Central memory CD8-positive, alpha-beta T cell (primary cell): Measurements from ENCODE around the gene SAP30BP.

ENCODE experiments used
- ATAC-seq: fragments of 150-1000 bp; cut with Tn5 transposase; replicated peaks from 2 replicates; pipeline ENCODE4 v1.10.0; 2022; ENCODE audit warnings: mild to moderate bottlenecking, moderate FRiP score, moderate number of reproducible peaks; ENCODE audit not compliant: poor library complexity, severe bottlenecking; ENCODE audit errors: extremely low read depth
- DNase-seq, 2 donors: peaks; one replicate each; pipeline ENCODE4 v3.0.0; 2021; ENCODE audit warnings: low spot score in 2 of 2
- H3K27ac Mint-ChIP-seq: one replicate; pipeline ENCODE4 v1.8.0; 2022; ENCODE audit warnings: low read depth, mild to moderate bottlenecking, moderate library complexity, mixed read lengths
- H3K27me3 Mint-ChIP-seq: one replicate; pipeline ENCODE4 v1.8.0; 2022; ENCODE audit warnings: mixed read lengths
- H3K36me3 Mint-ChIP-seq: one replicate; pipeline ENCODE4 v1.8.0; 2022; ENCODE audit warnings: mild to moderate bottlenecking, moderate library complexity, mixed read lengths; ENCODE audit not compliant: insufficient read depth
- H3K4me1 Mint-ChIP-seq: one replicate; pipeline ENCODE4 v1.8.0; 2022; ENCODE audit warnings: mixed read lengths
- H3K4me3 Mint-ChIP-seq: one replicate; pipeline ENCODE4 v1.8.0; 2022; ENCODE audit warnings: mild to moderate bottlenecking, moderate library complexity, mixed read lengths
- H3K9me3 Mint-ChIP-seq: one replicate; pipeline ENCODE4 v1.8.0; 2022; ENCODE audit warnings: mixed read lengths

SAP30BP gene

DNA sequence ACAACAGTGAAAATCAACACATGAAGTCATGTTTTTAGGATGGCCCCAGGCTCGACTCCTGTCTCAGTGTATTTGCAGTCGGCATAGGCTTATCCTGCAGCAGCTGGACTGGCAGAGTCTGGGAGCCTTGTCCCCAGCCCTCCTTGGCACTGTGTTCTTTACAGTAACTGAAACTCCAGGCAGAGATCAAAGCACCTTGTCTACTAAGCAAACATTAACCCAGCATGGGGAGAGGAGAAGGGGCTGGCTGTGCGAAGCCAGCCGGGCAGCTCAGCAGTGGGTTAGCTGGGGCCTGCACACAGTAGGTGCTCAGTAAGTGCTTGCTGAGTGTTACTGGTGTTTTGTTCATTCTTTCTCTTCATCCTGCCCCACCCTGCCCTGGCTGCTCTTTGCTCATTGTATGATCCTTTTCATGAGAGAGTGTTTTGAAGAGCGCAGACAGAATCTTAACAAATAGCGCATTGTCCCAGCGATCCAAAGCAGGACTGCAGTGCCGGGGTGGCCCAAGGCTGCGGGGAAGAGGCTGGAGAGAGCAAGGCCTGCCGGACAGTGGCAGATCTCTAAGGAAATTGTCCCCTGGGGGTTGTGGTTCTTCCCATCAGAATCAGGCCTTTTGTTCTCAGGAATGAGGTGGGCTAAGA, 30.6 kb downstream of the SAP30BP start:
- H3K9me3 Mint-ChIP-seq, result no peaks in the 10 kb centered on the region
- peaks cover 48% of the 10 kb centered on the region for H3K36me3 Mint-ChIP-seq
- H3K27ac Mint-ChIP-seq, result no peak overlapping the region
- H3K4me1 Mint-ChIP-seq, result peaks cover 13% of the 10 kb centered on the region
- no peak for ATAC-seq
- DNase-seq, result no peak
- no peaks in the 10 kb centered on the region for H3K27me3 Mint-ChIP-seq
- no peak overlapping the region for H3K4me3 Mint-ChIP-seq

DNA sequence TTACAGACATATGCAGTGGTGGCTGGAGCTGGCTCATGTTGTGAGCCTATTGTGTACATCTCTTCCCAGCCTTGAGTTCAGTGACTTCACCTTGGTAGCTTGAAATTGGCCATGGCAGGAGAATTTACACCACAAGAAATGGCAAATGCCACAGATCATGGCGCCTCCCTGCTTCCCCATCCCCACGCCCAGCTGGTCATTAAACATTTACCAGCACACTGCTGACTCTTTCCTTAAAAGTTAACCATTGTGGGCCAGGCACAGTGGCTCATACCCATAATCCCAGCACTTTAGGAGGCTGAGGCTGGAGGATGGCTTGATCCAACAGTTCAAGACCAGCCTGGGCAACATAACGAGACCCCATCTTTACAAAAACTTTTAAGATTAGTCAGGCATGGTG, 31.5 kb downstream of the SAP30BP start:
- H3K4me1 Mint-ChIP-seq, result peaks cover 13% of the 10 kb centered on the region
- ATAC-seq (no peak), DNase-seq (no peak)
- no peak overlapping the region for H3K4me3 Mint-ChIP-seq
- no peaks in the 10 kb centered on the region for H3K27me3 Mint-ChIP-seq
- no peak overlapping the region for H3K27ac Mint-ChIP-seq
- no peaks in the 10 kb centered on the region for H3K9me3 Mint-ChIP-seq
- peaks cover 40% of the 10 kb centered on the region for H3K36me3 Mint-ChIP-seq

DNA sequence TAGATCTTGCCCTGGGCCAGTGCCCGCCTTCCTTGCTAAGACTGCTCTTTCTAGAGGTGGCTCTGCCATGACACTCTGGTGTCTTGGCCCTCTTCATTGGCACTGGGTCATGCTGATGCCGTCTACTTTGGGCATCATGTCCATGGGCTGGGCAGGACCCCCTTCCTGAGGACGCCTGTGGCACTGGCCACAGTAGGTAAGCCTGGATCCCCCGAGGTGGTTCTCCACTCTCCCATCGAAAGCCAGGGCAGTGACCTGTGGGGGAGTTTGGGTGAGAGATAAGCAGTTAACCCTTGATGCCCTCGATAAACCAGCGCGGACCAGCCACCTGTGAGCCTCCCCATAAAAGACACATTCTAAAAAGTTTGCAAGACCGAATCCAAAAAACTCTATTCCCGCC, 34.1 kb downstream of the SAP30BP start:
- no peak for DNase-seq
- Mint-ChIP-seq H3K27me3 (no peaks in the 10 kb centered on the region), H3K36me3 (peaks cover 44% of the 10 kb centered on the region)

DNA sequence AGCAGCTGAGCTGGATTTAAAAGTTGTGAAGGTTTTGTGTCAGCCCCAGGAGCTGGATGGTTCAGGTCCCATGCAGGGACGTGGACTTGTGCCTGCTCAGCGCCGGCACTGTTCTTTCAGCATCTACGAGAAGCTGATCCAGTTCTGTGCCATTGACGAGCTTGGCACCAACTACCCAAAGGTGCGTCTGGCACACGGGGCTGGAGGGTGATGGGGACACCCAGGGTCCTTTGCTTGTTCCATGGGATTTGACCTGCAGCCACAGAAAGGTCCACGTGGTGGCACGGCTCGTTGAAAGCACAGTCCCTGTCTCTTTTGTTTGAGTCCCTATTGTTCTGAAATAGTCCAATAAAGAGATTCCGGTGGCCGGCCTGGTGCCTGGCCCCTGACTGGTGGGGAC, 36.1 kb downstream of the SAP30BP start:
- Mint-ChIP-seq H3K4me1 (no peaks in the 10 kb centered on the region), H3K9me3 (no peaks in the 10 kb centered on the region), H3K27me3 (no peaks in the 10 kb centered on the region), H3K27ac (no peak overlapping the region), H3K4me3 (no peak overlapping the region), H3K36me3 (peaks cover 44% of the 10 kb centered on the region)
- no peak for ATAC-seq
- DNase-seq, result no peak

More for the DNA sequence above, 34.1 kb downstream of the SAP30BP start:
- no peak for ATAC-seq
- no peaks in the 10 kb centered on the region for H3K9me3 Mint-ChIP-seq
- peaks cover 13% of the 10 kb centered on the region for H3K4me1 Mint-ChIP-seq
- H3K27ac Mint-ChIP-seq, result no peak overlapping the region
- no peak overlapping the region for H3K4me3 Mint-ChIP-seq

DNA sequence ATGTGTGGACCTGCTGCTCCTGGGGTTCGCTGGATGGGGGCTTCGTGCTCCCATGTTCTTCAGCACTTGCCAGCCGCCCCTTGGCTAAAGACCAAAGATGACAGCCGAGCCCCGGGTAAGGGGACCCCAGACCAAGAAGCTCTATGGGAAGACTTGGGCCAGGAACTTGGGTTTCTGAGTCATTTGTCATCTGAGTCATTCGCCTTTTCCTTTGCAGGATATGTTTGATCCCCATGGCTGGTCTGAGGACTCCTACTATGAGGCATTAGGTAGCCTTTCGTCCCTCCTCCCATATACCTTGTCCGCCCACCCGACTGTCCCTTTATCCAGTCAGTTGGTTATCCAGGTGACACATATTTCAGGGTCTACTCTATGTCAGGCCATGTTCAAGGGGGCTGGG, 36.5 kb downstream of the SAP30BP start:
- Mint-ChIP-seq H3K9me3 (no peaks in the 10 kb centered on the region), H3K27me3 (no peaks in the 10 kb centered on the region), H3K4me1 (no peaks in the 10 kb centered on the region), H3K27ac (no peak overlapping the region), H3K4me3 (no peak overlapping the region), H3K36me3 (peaks cover 46% of the 10 kb centered on the region)
- ATAC-seq (no peak), DNase-seq (no peak)

DNA sequence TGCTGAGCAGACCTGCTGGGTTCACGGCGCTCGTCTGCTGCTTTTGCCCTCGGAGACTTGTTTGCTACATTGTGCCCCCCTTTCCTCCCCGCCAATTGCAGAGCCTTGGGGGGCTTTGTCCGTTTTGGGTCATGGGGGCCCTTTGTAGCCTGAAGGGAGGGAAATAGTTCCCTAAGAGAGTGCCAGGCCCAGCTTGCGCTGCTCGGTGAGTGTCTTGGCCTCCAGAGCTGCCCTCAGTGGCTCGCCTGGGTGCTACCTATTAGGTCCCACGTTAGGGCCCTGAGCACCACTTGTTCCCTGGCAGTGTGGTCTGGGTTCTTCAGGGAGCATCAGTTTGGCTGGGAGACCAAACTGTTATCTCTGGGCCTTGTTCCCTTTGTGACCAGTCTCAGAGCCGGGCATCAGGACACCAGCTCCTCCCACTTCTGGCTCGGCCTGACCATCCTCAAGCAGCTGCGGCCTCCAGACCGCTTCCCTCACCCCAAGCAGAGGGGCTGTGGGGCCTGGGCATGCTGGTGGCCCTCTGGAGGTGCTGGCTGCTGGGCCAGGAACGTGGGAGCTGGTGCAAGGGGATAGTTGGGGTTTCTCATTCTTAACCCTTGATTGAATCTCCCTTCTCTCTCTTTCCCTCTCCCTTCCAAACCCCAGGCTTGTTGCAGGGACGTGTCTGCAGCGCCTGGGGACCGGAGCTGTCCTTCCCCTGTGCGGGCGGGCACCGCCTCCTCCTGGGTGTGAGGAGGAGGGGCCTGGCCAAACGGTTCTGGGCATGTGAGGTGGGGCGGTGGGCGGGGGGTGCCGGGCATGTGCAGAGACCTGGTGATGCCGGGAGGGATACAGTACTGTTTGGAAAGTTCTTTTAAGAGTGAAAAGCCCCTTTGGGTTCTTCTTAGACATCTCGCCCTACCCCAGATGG, 38.1 kb downstream of the SAP30BP start:
- H3K9me3 Mint-ChIP-seq, result no peaks in the 10 kb centered on the region
- no peak overlapping the region for H3K4me3 Mint-ChIP-seq
- no peak for ATAC-seq
- H3K27me3 Mint-ChIP-seq, result no peaks in the 10 kb centered on the region
- no peaks in the 10 kb centered on the region for H3K4me1 Mint-ChIP-seq
- peaks cover 39% of the 10 kb centered on the region for H3K36me3 Mint-ChIP-seq
- no peak overlapping the region for H3K27ac Mint-ChIP-seq
- no peak for DNase-seq

DNA sequence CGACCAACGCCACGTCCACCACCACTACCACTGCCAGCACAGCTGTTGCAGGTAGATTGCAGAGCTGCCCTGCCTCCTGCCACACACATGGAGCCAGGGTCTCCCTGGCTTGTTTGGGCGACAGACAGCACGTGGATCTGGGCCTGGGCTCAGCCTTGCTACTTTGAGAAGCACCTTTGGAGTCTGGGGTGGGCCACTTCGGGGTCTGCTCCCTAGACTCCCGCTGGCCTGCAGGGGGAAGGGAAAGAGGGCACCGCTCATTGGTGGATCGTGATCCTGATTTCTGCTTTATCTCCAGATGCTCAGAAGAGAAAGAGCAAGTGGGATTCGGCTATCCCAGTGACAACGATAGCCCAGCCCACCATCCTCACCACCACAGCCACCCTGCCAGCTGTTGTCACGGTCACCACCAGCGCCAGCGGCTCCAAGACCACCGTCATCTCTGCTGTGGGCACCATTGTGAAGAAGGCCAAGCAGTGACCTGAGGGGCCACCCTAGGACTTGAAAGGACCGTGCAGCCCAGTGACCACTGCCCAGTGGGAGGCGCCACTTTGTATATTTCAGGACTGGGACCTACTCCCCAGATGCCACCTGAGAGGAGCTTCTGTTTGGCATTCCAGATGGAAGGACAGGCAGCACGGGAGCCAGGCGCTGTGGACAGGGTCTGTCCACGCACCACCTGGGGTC, 39.0 kb downstream of the SAP30BP start:
- Mint-ChIP-seq H3K27ac (peak overlapping the region; percentile 71), H3K9me3 (no peaks in the 10 kb centered on the region), H3K36me3 (peaks cover 35% of the 10 kb centered on the region), H3K4me1 (no peaks in the 10 kb centered on the region), H3K27me3 (no peaks in the 10 kb centered on the region), H3K4me3 (no peak overlapping the region)
- DNase-seq, result no peak
- ATAC-seq, result no peak

DNA sequence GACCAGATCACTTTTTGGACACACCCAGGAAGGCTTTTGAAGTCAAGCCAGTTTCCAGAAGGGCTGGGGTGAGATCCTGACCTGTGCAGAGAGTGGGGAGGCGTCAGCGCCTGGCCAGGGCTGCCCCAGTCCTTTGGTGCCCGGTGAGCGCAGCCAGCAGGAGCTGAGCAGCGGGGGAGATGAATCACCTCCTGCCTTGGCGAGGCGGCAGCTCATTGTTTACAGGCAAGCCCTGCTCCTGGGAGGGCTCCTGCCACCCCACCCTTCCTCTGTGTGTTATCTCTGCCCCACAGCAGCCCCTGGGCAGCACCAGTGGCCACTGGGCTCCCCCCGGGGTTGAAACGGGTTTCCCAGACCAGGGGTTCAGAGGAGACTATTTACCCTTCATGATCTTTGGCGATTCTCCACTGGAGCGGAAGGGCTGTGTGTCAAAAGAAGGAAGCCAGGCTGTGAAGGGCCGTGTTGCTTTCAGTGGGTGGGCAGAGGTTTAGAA, 40.0 kb downstream of the SAP30BP start:
- peak overlapping the region; percentile 71 for H3K27ac Mint-ChIP-seq
- ATAC-seq (no peak), DNase-seq (no peak)
- no peak overlapping the region for H3K4me3 Mint-ChIP-seq
- no peaks in the 10 kb centered on the region for H3K9me3 Mint-ChIP-seq
- peaks cover 27% of the 10 kb centered on the region for H3K36me3 Mint-ChIP-seq
- no peaks in the 10 kb centered on the region for H3K4me1 Mint-ChIP-seq
- no peaks in the 10 kb centered on the region for H3K27me3 Mint-ChIP-seq

DNA sequence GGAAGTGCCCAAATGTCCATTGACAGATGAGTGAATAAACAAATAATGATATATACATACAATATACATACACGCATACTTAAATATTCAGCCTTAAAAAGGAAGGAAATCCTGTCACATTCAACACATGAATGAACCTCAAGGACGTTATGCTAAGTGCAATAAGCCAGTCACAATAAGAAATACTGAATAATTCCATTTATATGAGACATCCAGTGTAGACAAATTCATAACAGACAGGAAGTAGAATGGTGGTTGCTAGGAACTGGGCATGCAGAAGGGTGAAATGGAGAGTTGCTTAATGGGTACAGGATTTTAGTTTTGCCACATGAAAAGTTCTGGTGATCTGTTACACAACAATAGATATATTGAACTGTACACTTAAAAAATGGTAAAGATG, 45.3 kb downstream of the SAP30BP start:
- DNase-seq (no peak), ATAC-seq (no peak)
- H3K4me3 Mint-ChIP-seq, result no peak overlapping the region
- H3K36me3 Mint-ChIP-seq, result peaks cover 8% of the 10 kb centered on the region
- H3K4me1 Mint-ChIP-seq, result no peaks in the 10 kb centered on the region
- H3K27me3 Mint-ChIP-seq, result no peaks in the 10 kb centered on the region
- no peak overlapping the region for H3K27ac Mint-ChIP-seq
- H3K9me3 Mint-ChIP-seq, result no peaks in the 10 kb centered on the region

DNA sequence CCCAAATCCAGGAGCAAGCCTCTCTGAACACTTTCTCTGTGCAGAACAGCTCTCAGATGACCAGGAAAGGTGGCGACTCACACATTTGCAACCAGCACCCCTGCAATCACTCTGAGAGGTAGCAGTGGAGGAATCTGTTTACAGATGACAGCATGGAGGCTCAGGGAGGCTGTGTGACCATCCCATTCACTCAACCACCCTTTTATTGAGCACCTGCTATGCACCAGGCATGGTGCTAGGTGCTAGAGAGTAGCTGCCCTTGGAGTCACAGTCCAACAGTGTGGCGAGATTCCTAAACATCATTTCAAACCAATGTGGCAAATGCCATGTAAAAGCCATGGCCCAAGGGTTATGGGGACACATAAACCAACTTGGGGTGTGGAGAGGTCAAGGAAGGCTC, 52.6 kb downstream of the SAP30BP start:
- H3K4me3 Mint-ChIP-seq, result peak overlapping the region; percentile 85
- no peaks in the 10 kb centered on the region for H3K27me3 Mint-ChIP-seq

DNA sequence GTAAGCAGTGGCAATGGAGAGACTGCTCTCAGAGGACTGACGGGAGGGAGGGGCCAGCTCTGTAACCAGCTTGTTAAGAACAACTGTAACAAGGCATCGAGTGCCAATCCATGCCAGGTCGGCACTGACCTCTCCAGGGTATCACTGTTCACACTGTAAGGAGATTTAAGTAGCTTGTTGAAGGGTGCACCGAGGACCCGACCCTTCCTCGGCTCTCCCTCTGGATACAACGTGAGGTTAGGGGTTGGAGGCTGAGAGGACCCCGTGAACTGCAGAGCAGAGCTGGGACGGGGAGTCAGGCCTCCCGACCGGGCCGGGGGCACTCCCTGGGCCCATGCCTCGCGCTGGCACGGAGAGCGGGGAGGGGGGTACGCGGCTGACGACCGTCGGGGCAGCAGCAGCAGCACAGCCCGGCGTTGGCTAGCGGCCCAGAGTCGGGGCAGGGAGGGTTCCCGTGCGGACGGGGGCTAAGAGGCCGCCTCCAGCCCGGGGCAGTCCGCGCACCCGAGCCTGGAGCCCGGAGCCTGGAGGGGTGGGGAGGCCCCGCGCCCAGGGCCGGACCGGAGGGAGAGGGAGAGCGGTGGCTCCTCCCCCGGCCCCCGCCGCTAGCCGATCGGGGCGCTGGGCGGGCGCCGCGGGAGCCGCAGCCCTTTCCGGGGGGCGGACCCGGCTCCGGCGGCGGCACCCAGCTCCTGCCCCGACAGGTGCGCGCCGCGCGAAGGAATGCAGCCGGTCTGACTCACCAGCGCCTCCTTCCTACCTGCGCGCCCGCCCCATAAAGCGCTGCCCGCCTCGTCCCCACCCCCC, 53.7 kb downstream of the SAP30BP start, which contains the start of gene ITGB4:
Gene ITGB4, plus strand, starts transcription at position 804 of the 807 bp plus-strand sequence. CDS start 3,245 bp downstream, outside the sequence.
- peak; percentile 27 to 28 for DNase-seq
- peak; percentile 85 for ATAC-seq
- no peak within 1 kb of the TSS for H3K27ac Mint-ChIP-seq
- no peaks in the 10 kb centered on the region for H3K36me3 Mint-ChIP-seq
- H3K4me1 Mint-ChIP-seq, result peaks cover 5% of the 10 kb centered on the region
- H3K9me3 Mint-ChIP-seq, result no peaks in the 10 kb centered on the region
- H3K27me3 Mint-ChIP-seq, result no peaks in the 10 kb centered on the region
- peak within 1 kb of the TSS; percentile 85 for H3K4me3 Mint-ChIP-seq

More for the DNA sequence above, 52.6 kb downstream of the SAP30BP start:
- H3K9me3 Mint-ChIP-seq, result no peaks in the 10 kb centered on the region
- ATAC-seq (no peak), DNase-seq (no peak)
- H3K4me1 Mint-ChIP-seq, result peaks cover 5% of the 10 kb centered on the region
- H3K36me3 Mint-ChIP-seq, result no peaks in the 10 kb centered on the region
- no peak overlapping the region for H3K27ac Mint-ChIP-seq

DNA sequence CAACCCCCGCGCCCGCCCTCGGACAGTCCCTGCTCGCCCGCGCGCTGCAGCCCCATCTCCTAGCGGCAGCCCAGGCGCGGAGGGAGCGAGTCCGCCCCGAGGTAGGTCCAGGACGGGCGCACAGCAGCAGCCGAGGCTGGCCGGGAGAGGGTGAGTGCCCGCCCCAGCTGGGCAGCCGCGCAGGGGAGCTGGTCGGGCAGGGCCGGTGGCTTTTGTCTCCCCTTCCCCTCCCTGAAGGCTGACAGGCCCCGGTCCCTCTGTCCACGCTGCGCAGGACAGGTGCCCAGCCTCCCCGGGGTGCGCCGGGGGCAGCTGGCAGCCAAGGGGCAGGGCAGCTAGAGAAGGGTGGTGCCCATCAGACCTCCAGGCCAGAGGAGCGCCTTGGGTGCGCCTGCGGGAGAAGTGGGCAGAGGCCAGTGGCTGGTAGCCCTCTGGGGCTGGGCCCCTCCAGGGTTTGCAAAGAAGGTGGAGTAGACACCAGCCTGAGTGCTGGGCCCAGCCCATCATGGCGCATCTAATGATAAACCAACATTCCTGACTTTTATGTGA, 54.4 kb downstream of the SAP30BP start:
- Mint-ChIP-seq H3K36me3 (no peaks in the 10 kb centered on the region), H3K4me3 (peak overlapping the region; percentile 62), H3K4me1 (peaks cover 5% of the 10 kb centered on the region), H3K9me3 (no peaks in the 10 kb centered on the region), H3K27ac (no peak overlapping the region), H3K27me3 (no peaks in the 10 kb centered on the region)
- DNase-seq (no peak), ATAC-seq (no peak)
